ENCODE data around the gene ZNF366.

Gene ZNF366

DNA sequence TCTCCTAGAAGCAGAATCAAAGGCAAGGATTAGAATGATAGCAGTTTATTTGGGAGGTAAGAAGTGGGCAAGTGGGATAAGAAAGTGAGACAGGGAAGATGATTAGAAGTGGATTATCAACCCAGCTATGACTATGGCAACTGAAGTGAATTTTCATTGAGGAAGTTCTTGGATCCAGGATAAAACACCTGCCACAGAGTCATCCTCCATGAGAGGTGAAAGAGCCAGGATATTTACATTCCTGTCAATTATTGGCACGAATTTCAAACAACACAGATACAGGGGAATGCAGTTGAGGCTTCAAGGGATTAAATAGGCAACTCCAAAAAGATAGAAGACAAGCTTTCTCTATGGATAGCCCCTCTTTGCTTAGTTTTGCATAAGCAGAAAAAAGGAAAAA is 31.8 kb upstream of the ZNF366 start:
- H3K27me3 ChIP-seq (ENCODE audit: insufficient read depth, poor library complexity, severe bottlenecking) = no peaks in the 10 kb centered on the region
- H3K4me3 ChIP-seq (replicated peaks; ENCODE audit: insufficient read depth, low read length) = no peak overlapping the region
- TF ChIP-seq, protein P1, sequence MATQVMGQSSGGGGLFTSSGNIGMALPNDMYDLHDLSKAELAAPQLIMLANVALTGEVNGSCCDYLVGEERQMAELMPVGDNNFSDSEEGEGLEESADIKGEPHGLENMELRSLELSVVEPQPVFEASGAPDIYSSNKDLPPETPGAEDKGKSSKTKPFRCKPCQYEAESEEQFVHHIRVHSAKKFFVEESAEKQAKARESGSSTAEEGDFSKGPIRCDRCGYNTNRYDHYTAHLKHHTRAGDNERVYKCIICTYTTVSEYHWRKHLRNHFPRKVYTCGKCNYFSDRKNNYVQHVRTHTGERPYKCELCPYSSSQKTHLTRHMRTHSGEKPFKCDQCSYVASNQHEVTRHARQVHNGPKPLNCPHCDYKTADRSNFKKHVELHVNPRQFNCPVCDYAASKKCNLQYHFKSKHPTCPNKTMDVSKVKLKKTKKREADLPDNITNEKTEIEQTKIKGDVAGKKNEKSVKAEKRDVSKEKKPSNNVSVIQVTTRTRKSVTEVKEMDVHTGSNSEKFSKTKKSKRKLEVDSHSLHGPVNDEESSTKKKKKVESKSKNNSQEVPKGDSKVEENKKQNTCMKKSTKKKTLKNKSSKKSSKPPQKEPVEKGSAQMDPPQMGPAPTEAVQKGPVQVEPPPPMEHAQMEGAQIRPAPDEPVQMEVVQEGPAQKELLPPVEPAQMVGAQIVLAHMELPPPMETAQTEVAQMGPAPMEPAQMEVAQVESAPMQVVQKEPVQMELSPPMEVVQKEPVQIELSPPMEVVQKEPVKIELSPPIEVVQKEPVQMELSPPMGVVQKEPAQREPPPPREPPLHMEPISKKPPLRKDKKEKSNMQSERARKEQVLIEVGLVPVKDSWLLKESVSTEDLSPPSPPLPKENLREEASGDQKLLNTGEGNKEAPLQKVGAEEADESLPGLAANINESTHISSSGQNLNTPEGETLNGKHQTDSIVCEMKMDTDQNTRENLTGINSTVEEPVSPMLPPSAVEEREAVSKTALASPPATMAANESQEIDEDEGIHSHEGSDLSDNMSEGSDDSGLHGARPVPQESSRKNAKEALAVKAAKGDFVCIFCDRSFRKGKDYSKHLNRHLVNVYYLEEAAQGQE (IDR thresholded peaks at IDR 0.05; ENCODE audit: insufficient replicate concordance, low read depth) = no peak
- TF ChIP-seq, protein P2, sequence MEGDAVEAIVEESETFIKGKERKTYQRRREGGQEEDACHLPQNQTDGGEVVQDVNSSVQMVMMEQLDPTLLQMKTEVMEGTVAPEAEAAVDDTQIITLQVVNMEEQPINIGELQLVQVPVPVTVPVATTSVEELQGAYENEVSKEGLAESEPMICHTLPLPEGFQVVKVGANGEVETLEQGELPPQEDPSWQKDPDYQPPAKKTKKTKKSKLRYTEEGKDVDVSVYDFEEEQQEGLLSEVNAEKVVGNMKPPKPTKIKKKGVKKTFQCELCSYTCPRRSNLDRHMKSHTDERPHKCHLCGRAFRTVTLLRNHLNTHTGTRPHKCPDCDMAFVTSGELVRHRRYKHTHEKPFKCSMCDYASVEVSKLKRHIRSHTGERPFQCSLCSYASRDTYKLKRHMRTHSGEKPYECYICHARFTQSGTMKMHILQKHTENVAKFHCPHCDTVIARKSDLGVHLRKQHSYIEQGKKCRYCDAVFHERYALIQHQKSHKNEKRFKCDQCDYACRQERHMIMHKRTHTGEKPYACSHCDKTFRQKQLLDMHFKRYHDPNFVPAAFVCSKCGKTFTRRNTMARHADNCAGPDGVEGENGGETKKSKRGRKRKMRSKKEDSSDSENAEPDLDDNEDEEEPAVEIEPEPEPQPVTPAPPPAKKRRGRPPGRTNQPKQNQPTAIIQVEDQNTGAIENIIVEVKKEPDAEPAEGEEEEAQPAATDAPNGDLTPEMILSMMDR (IDR thresholded peaks at IDR 0.05; ENCODE audit: insufficient read depth, low read length) = no peak
- TF ChIP-seq POLR2AphosphoS5 (IDR thresholded peaks at IDR 0.05; ENCODE audit: low read depth) = no peak
- no peak for TF ChIP-seq GABPA (IDR thresholded peaks at IDR 0.05; ENCODE audit: low read depth)
- DNase-seq (ENCODE audit: low read depth in 1 of 2, low spot score in 1 of 2) = no peak
- no peak overlapping the region for H3K27ac ChIP-seq (replicated peaks)

DNA sequence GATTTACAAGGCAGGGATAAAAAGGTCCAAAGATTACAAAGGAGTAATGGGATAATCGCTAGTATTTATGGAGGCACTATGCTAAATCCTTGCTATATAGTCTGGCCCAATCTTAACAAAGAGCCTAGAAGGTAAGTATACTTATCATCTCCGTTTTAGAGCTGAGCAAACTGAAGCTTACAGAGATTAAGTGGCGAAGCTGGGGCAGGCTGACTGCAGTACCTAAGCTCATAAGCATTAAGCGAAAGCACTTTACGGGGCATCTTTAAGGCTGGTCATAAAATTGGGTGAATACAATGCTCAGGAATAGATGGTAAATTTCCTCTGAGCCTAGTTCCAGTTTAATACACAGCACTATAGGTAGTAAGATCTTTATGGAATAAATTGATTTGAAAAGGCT is 30.0 kb upstream of the ZNF366 start:
- H3K27me3 ChIP-seq (ENCODE audit: insufficient read depth, poor library complexity, severe bottlenecking) = no peaks in the 10 kb centered on the region
- TF ChIP-seq SPI1 (IDR thresholded peaks at IDR 0.05; ENCODE audit: borderline replicate concordance, low read depth) (no peak), GABPA (IDR thresholded peaks at IDR 0.05; ENCODE audit: low read depth) (no peak), POLR2AphosphoS5 (IDR thresholded peaks at IDR 0.05; ENCODE audit: low read depth) (no peak)
- TF ChIP-seq, protein P1 (IDR thresholded peaks at IDR 0.05; ENCODE audit: insufficient replicate concordance, low read depth) = no peak
- TF ChIP-seq, protein P2 (IDR thresholded peaks at IDR 0.05; ENCODE audit: insufficient read depth, low read length) = no peak
- DNase-seq (ENCODE audit: low read depth in 1 of 2, low spot score in 1 of 2) = no peak
- no peak overlapping the region for H3K4me3 ChIP-seq (replicated peaks; ENCODE audit: insufficient read depth, low read length)
- no peak overlapping the region for H3K27ac ChIP-seq (replicated peaks)

DNA sequence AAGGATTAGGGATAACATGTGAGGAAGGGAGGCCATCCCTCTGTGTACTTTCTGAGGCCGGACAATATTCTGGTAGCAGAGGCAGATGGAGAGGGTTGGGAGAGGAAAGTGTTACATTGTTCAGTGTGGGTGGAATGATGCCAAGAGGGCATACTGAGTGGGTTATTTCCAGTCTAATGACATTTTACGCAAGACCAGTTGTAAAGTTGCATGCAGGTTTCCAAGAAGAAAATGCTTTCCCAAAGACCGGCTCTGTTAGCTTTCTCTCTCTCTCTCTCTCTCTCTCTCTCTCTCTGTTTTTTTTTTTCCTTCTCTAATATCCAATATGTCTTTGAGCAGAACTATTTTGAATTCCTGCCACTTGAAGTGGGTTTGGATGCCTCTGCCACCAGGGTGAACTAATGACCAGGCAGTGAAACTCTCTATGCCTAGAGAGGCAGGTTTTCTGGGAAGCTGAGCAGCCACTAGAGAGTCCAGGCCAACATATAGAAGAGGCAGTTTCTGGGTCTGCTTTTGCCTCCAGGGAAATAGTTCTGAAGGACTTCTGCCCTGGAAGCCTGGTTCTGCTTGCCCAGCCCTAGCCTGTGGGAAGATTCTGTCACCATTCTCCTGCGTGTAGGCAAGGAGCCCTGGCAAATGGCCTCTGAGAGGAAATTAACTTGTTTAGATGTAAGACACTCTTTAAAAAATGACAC is 24.4 kb upstream of the ZNF366 start:
- no peak for TF ChIP-seq POLR2AphosphoS5 (IDR thresholded peaks at IDR 0.05; ENCODE audit: low read depth)
- Histone ChIP-seq H3K4me3 (replicated peaks; ENCODE audit: insufficient read depth, low read length) (no peak overlapping the region), H3K27me3 (ENCODE audit: insufficient read depth, poor library complexity, severe bottlenecking) (no peaks in the 10 kb centered on the region), H3K27ac (replicated peaks) (no peak overlapping the region)
- DNase-seq (ENCODE audit: low read depth in 1 of 2, low spot score in 1 of 2) = no peak

DNA sequence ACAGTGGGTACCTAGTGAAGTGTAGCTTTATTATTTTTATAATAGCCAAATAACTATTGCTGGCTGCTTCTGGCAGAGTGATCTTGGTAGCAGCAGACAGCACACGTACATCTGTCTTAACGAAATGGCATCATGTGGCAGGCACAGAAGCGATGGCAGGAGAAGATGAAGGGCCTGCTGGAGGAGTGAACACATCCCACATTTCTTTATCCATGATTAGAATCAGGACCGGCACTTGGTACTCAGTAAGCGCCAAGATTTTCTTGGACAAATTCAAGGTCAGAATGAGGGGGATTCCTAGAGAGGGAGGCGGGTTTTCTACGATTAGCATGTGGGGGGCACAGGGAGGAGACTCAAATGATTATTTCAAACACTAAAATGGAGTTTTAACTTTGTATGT is 23.0 kb upstream of the ZNF366 start:
- Histone ChIP-seq H3K27ac (replicated peaks) (no peak overlapping the region), H3K27me3 (ENCODE audit: insufficient read depth, poor library complexity, severe bottlenecking) (no peaks in the 10 kb centered on the region), H3K4me3 (replicated peaks; ENCODE audit: insufficient read depth, low read length) (no peak overlapping the region)
- TF ChIP-seq POLR2AphosphoS5 (IDR thresholded peaks at IDR 0.05; ENCODE audit: low read depth) (no peak), GABPA (IDR thresholded peaks at IDR 0.05; ENCODE audit: low read depth) (no peak), SPI1 (IDR thresholded peaks at IDR 0.05; ENCODE audit: borderline replicate concordance, low read depth) (no peak)
- TF ChIP-seq, protein P2 (IDR thresholded peaks at IDR 0.05; ENCODE audit: insufficient read depth, low read length) = no peak
- TF ChIP-seq, protein P1 (IDR thresholded peaks at IDR 0.05; ENCODE audit: insufficient replicate concordance, low read depth) = no peak
- no peak for DNase-seq (ENCODE audit: low read depth in 1 of 2, low spot score in 1 of 2)
